GM12875 (cell line): ENCODE results near the gene ECT2L.

ENCODE experiments used
- H3K4me3 ChIP-seq: one replicate; pipeline ENCODE4 v1.5.1; 2011; ENCODE audit warnings: low read depth, low read length, control low read depth
- TF ChIP-seq, protein P1 (sequence below): IDR thresholded peaks from 2 replicates; pipeline ENCODE4 v1.5.1; 2011; ENCODE audit warnings: low read depth, mild to moderate bottlenecking, control low read depth, inconsistent platforms, low read length, moderate library complexity, borderline replicate concordance; ENCODE audit not compliant: insufficient read depth

The ECT2L gene

GRCh38 chr6:138837246-138837645 is 41.4 kb downstream of the ECT2L start:
- TF ChIP-seq, protein P1, sequence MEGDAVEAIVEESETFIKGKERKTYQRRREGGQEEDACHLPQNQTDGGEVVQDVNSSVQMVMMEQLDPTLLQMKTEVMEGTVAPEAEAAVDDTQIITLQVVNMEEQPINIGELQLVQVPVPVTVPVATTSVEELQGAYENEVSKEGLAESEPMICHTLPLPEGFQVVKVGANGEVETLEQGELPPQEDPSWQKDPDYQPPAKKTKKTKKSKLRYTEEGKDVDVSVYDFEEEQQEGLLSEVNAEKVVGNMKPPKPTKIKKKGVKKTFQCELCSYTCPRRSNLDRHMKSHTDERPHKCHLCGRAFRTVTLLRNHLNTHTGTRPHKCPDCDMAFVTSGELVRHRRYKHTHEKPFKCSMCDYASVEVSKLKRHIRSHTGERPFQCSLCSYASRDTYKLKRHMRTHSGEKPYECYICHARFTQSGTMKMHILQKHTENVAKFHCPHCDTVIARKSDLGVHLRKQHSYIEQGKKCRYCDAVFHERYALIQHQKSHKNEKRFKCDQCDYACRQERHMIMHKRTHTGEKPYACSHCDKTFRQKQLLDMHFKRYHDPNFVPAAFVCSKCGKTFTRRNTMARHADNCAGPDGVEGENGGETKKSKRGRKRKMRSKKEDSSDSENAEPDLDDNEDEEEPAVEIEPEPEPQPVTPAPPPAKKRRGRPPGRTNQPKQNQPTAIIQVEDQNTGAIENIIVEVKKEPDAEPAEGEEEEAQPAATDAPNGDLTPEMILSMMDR: no peak
- no peak overlapping the region for H3K4me3 ChIP-seq

DNA sequence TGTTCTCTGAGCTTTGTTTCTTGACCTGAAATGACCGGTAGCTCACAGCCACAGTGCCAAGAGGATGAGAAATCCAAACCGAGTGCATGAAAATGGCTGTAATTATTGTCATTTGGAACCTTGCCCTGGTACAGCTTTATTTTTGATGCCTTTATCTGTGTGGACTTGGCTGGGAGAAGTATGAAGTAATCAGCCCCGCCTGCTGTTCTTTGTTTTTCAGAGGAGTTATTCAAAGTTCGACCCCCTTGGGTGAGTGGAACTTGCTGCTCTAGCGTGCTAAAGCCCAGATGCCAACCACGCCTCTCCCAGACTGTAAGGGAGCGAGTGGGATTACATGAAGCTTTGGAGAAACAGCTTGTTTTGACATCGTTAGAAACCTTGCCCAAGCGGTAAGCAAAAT is 48.3 kb downstream of the ECT2L start:
- TF ChIP-seq, protein P1: no peak
- H3K4me3 ChIP-seq: no peak overlapping the region

DNA sequence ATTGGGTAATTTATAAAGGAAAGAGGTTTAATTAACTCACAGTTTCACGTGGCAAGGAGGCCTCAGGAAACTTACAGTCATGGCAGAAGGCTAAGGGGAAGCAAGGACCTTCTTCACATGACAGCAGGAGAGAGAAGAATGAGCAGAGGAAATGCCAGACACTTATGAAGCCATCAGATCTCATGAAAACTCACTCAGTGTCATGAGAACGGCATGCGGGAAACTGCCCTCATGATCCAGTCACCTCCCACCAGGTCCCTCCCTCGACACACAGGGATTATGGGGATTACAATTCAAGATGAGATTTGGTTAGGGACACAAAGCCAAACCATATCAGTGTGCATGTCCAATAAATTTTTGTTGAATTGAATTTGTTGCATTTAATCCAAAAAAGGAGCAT is 52.0 kb downstream of the ECT2L start:
- no peak overlapping the region for H3K4me3 ChIP-seq
- TF ChIP-seq, protein P1: no peak

DNA sequence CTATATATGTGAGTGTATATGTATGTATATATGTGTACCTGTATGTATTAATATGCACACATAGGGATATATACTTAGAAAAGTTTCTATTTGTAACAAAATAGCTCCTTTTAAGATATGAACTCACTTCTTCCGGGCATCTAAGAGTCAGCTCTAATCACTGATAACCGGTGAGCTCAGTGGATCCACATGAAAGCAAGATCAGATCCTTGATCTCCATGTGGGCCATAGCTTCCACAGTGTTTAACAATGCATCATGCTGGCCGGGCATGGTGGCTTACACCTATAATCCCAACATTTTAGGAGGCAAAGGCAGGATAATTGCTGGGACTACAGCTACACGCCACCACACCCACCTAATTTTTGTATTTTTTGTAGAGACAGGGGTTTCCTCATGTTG is 52.6 kb downstream of the ECT2L start:
- no peak overlapping the region for H3K4me3 ChIP-seq
- TF ChIP-seq, protein P1: no peak

DNA sequence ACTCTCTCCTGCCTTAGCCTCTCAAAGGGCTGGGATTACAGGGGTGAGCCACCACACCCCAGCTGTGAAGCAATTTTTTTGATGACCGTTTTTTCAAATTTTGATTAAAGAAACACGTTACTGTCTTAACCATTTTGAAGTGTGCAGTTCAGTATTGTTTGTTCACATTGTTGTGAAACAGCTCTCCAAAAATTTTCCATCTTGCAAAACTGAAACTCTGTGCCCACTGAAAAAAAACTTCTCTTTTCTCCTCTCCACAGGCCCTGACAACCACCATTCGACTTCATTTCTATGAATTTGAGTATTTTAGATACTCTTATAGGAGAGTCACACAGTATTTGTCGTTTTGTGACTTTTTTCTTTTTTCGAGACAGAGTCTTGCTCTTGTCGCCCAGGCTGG is 53.9 kb downstream of the ECT2L start:
- TF ChIP-seq, protein P1: no peak
- no peak overlapping the region for H3K4me3 ChIP-seq

DNA sequence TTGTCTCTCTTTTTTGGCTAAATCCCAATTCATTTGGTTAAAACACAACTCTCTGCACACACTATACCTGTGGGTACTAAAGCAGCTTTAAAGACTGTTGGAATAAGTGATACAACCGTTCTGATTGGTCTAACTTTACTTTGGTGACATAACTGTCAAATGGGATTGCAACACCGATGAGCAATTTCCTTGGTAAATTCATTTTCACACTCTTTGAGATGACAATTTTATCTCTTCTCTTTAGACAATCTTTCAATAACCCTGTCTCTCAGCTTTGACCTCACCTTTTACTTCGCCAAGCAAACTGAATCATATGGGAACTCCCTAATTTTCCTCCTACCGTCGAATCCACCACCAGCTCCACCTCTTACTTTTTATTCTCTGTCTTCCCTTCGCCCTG is 60.8 kb downstream of the ECT2L start:
- TF ChIP-seq, protein P1: no peak
- H3K4me3 ChIP-seq: no peak overlapping the region

- TF ChIP-seq, protein P1: no peak
- H3K4me3 ChIP-seq: no peak overlapping the region
Observed at GRCh38 chr6:138857775-138858174, 61.9 kb downstream of the ECT2L start.
